Measurements from ENCODE around the gene MFSD2A.
"Not testable (repeated sequence)": the region's sequence is repeated elsewhere in the genome, so short reads cannot be mapped to it uniquely, and the experiment has no call there.

Gene MFSD2A

GRCh38 chr1:39954870-39955546, at the start of gene MFSD2A:
TSS of gene MFSD2A (plus strand) at chr1:39955145. CDS start at chr1:39955293, 148 bp downstream.
- DNase-seq = peak; percentile 50

GRCh38 chr1:39905172-39905571, 49.8 kb upstream of the MFSD2A start:
- no peak for DNase-seq

GRCh38 chr1:39907528-39908453, 47.2 kb upstream of the MFSD2A start:
- DNase-seq = no peak

GRCh38 chr1:39908534-39908933, 46.4 kb upstream of the MFSD2A start:
- DNase-seq = no peak

GRCh38 chr1:39910263-39910662, 44.7 kb upstream of the MFSD2A start:
- DNase-seq = no peak

- not testable (repeated sequence) for DNase-seq
Measured at GRCh38 chr1:39913136-39913535, 41.8 kb upstream of the MFSD2A start.

- no peak for DNase-seq
Measured at GRCh38 chr1:39915499-39916129, 39.3 kb upstream of the MFSD2A start.

- DNase-seq = no peak
Measured at GRCh38 chr1:39917825-39918224, 37.1 kb upstream of the MFSD2A start.

- peak; percentile 74 for DNase-seq
Measured at GRCh38 chr1:39919545-39919944, 35.4 kb upstream of the MFSD2A start.

GRCh38 chr1:39922251-39922688, 32.7 kb upstream of the MFSD2A start:
- DNase-seq = no peak

- DNase-seq = no peak
Measured at GRCh38 chr1:39925721-39926342, 29.1 kb upstream of the MFSD2A start.

- DNase-seq = no peak
Measured at GRCh38 chr1:39926343-39926793, 28.6 kb upstream of the MFSD2A start.

- DNase-seq = no peak
Measured at GRCh38 chr1:39926820-39927219, 28.1 kb upstream of the MFSD2A start.

- no peak for DNase-seq
Measured at GRCh38 chr1:39927538-39927937, 27.4 kb upstream of the MFSD2A start.

- no peak for DNase-seq
Measured at GRCh38 chr1:39928809-39929587, 25.9 kb upstream of the MFSD2A start.

- no peak for DNase-seq
Measured at GRCh38 chr1:39933956-39934941, 20.7 kb upstream of the MFSD2A start.

- no peak for DNase-seq
Measured at GRCh38 chr1:39936724-39937491, 18.0 kb upstream of the MFSD2A start.

- no peak for DNase-seq
Measured at GRCh38 chr1:39938856-39939255, 16.1 kb upstream of the MFSD2A start.

GRCh38 chr1:39940253-39940652, 14.7 kb upstream of the MFSD2A start:
- no peak for DNase-seq
